Fibroblast of lung (primary cell): ENCODE measurements around the gene ANAPC13. TPM values are rescaled to one million over a fixed set of nuclear protein-coding genes. Genes with fewer than 3 reads are reported as not detected.
A peak's percentile ranks its signal among the peaks of the same experiment; 100 is the strongest.

Experiments used
- DNase-seq, 2 donors: peaks; one replicate each; pipeline versions ENCODE4 v3.0.0 to v3.0.0-alpha.2; 2010; ENCODE audit warnings: low read depth in 2 of 2
- H2AFZ ChIP-seq: 2 replicates; pipeline ENCODE4 v1.5.1; 2012; ENCODE audit warnings: low read length, control low read depth, inconsistent platforms
- H3K27ac ChIP-seq: 2 replicates; pipeline ENCODE4 v1.5.1; 2011; ENCODE audit warnings: low read length, control low read depth; ENCODE audit not compliant: insufficient read depth
- H3K27me3 ChIP-seq: 2 replicates; pipeline ENCODE4 v1.5.1; 2011; ENCODE audit warnings: mild to moderate bottlenecking, low read length; ENCODE audit not compliant: control insufficient read depth, insufficient read depth
- H3K36me3 ChIP-seq: 2 replicates; pipeline ENCODE4 v1.5.1; 2011; ENCODE audit warnings: low read length; ENCODE audit not compliant: control insufficient read depth, insufficient read depth
- H3K4me1 ChIP-seq: 2 replicates; pipeline ENCODE4 v1.5.1; 2011; ENCODE audit warnings: low read length; ENCODE audit not compliant: control insufficient read depth, insufficient read depth; ENCODE audit errors: extremely low read depth
- H3K4me2 ChIP-seq: 2 replicates; pipeline ENCODE4 v1.5.1; 2011; ENCODE audit warnings: low read length, control low read depth; ENCODE audit not compliant: insufficient read depth; ENCODE audit errors: extremely low read depth
- H3K4me3 ChIP-seq, 4 experiments: fragments of 200-600 bp in 1 of 4; sonication (generic) in 1 of 4; replicated peaks in 1 of 4; 2 replicates each; pipeline ENCODE4 v1.5.1; 2011 to 2016; ENCODE audit warnings: low read length in 4 of 4, low read depth in 3 of 4, mild to moderate bottlenecking in 3 of 4, control low read depth in 2 of 4, inconsistent platforms in 1 of 4, mixed read lengths in 1 of 4; ENCODE audit not compliant: insufficient read depth in 1 of 4; ENCODE audit errors: control extremely low read depth in 1 of 4
- H3K79me2 ChIP-seq: 2 replicates; pipeline ENCODE4 v1.5.1; 2012; ENCODE audit warnings: mild to moderate bottlenecking, low read length, inconsistent platforms; ENCODE audit not compliant: control insufficient read depth, insufficient read depth
- H3K9ac ChIP-seq: 2 replicates; pipeline ENCODE4 v1.5.1; 2011; ENCODE audit warnings: mild to moderate bottlenecking, low read length, control low read depth; ENCODE audit not compliant: insufficient read depth
- H3K9me3 ChIP-seq: 2 replicates; pipeline ENCODE4 v1.5.1; 2012; ENCODE audit warnings: low read depth, low read length; ENCODE audit not compliant: control insufficient read depth, insufficient read depth
- H4K20me1 ChIP-seq: 2 replicates; pipeline ENCODE4 v1.5.1; 2011; ENCODE audit warnings: low read length; ENCODE audit not compliant: control insufficient read depth, insufficient read depth; ENCODE audit errors: extremely low read depth
- EZH2 ChIP-seq: IDR thresholded peaks from 2 replicates; pipeline ENCODE4 v1.5.1; 2012; ENCODE audit warnings: low read length, control low read depth, mild to moderate bottlenecking; ENCODE audit errors: missing control alignments
- polyA plus RNA-seq, 2 donors: library from polyadenylated mRNA; depleted of rRNA in 1 of 2; stranded (reverse) in 1 of 2; unstranded in 1 of 2; fragments of >200 nt; gene quantifications; 2 replicates each; pipeline ENCODE4 v1.2.1, GENCODE V29; 2011 to 2012; ENCODE audit warnings: missing spikeins in 1 of 2
- total RNA-seq: library from RNA; depleted of rRNA; stranded (reverse); fragments of >200 nt; gene quantifications from 2 replicates; pipeline ENCODE4 v1.2.1, GENCODE V29; 2014
- TF ChIP-seq, protein P1 (sequence below), 2 donors: IDR thresholded peaks in 1 of 2; conservative IDR thresholded peaks in 1 of 2; 1 replicate in 1 of 2; 2 replicates in 1 of 2; pipeline ENCODE4 v1.5.1; 2011 to 2012; ENCODE audit warnings: low read length in 2 of 2, control low read depth in 1 of 2, inconsistent platforms in 1 of 2, low read depth in 1 of 2, mild to moderate bottlenecking in 1 of 2

Gene ANAPC13
- total and polyA plus RNA-seq, 2 donors (not counting 1 experiment from before 2014, with no cell fraction given) = 93.3 to 110 TPM

DNA sequence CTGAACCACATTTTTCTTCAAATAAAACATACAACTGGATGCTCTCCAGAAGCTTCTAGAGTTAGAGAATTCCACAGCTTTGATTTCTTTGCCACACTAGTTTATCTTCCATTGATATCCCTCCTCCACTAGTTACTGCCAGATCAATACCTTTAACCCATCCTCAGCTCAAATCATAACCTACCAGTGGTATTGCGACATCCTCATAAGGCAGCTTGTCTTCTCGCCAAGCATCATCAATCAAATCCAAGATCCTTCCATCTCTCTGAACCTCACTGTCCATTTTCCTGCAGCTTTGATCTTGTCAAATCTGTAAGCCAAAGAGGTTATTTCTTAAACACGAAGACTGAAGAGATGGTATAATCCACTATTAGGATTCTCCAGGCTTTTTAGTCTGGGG, 3.2 kb downstream of the ANAPC13 start:
- no peak for TF ChIP-seq EZH2
- TF ChIP-seq, protein P1, sequence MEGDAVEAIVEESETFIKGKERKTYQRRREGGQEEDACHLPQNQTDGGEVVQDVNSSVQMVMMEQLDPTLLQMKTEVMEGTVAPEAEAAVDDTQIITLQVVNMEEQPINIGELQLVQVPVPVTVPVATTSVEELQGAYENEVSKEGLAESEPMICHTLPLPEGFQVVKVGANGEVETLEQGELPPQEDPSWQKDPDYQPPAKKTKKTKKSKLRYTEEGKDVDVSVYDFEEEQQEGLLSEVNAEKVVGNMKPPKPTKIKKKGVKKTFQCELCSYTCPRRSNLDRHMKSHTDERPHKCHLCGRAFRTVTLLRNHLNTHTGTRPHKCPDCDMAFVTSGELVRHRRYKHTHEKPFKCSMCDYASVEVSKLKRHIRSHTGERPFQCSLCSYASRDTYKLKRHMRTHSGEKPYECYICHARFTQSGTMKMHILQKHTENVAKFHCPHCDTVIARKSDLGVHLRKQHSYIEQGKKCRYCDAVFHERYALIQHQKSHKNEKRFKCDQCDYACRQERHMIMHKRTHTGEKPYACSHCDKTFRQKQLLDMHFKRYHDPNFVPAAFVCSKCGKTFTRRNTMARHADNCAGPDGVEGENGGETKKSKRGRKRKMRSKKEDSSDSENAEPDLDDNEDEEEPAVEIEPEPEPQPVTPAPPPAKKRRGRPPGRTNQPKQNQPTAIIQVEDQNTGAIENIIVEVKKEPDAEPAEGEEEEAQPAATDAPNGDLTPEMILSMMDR (conservative IDR thresholded peaks at IDR 0.05 in 1 of 2, IDR thresholded peaks at IDR 0.05 in 1 of 2; ENCODE audit: low read depth in 1 of 2, low read length in 2 of 2) = no peak
- Histone ChIP-seq H3K4me3 (no peak overlapping the region), H4K20me1 (no peaks in the 10 kb centered on the region), H3K27ac (peak overlapping the region; percentile 98), H3K4me2 (peak overlapping the region; percentile 30), H2AFZ (no peak overlapping the region), H3K4me1 (peaks cover 23% of the 10 kb centered on the region), H3K36me3 (peaks cover 10% of the 10 kb centered on the region), H3K9me3 (no peaks in the 10 kb centered on the region), H3K27me3 (no peaks in the 10 kb centered on the region), H3K79me2 (peaks cover 32% of the 10 kb centered on the region), H3K9ac (no peak overlapping the region)
- peak in 1 of 2 donors; percentile 15 for DNase-seq

DNA sequence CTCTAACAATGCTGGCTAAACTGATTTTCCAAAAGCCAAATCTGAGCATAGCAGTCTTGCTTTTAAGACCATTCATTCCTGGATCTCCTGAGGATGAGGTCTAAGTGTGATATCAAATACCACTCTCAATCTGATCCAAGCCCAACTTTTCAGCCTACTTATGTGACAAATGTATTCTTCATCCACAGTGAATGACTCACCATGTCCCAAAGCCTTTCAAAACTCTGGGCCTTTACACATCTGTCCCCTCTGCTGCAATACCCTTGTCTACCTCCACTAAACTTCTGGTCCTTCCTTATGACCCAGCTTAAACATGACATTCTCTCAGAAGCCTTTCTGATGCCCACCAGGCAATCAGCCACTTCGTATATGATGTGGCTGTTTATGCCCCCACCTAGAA, 4.6 kb downstream of the ANAPC13 start:
- DNase-seq = no peak
- TF ChIP-seq, protein P1 (conservative IDR thresholded peaks at IDR 0.05 in 1 of 2, IDR thresholded peaks at IDR 0.05 in 1 of 2; ENCODE audit: low read depth in 1 of 2, low read length in 2 of 2) = no peak
- TF ChIP-seq EZH2 = no peak
- Histone ChIP-seq H3K9me3 (no peaks in the 10 kb centered on the region), H3K27me3 (no peaks in the 10 kb centered on the region), H3K4me3 (no peak overlapping the region), H3K4me1 (peaks cover 25% of the 10 kb centered on the region), H3K27ac (no peak overlapping the region), H3K4me2 (no peak overlapping the region), H3K36me3 (peaks cover 10% of the 10 kb centered on the region), H3K9ac (no peak overlapping the region), H2AFZ (no peak overlapping the region), H4K20me1 (no peaks in the 10 kb centered on the region), H3K79me2 (peaks cover 19% of the 10 kb centered on the region)

DNA sequence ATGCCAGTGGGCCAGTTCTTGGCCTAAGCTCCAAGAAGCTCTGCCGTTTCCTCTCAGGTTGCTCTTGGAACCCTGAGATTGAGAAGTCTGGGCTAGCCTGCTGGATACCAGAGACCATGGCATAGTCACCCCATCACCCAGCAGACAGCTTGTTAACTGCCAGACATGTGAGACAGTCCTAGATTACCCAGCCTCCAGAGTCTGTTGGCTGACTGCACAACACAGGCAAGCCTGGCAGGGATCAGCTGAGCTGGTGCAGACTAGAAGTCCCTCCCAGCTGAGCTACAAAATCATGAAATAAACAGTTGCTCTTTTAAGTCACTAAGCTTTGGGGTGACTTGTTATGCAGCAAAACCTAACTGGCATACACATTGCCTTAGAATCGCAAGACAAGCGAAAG, 5.2 kb downstream of the ANAPC13 start:
- H3K9ac ChIP-seq = no peak overlapping the region
- H3K27ac ChIP-seq = no peak overlapping the region
- H3K27me3 ChIP-seq = no peaks in the 10 kb centered on the region
- H3K4me1 ChIP-seq = peaks cover 25% of the 10 kb centered on the region
- H3K79me2 ChIP-seq = peaks cover 19% of the 10 kb centered on the region
- no peak overlapping the region for H3K4me3 ChIP-seq
- no peak for TF ChIP-seq EZH2
- peaks cover 10% of the 10 kb centered on the region for H3K36me3 ChIP-seq
- H3K4me2 ChIP-seq = no peak overlapping the region
- no peak for DNase-seq
- H4K20me1 ChIP-seq = no peaks in the 10 kb centered on the region
- H3K9me3 ChIP-seq = no peaks in the 10 kb centered on the region
- H2AFZ ChIP-seq = no peak overlapping the region
